ENCODE data around the gene ZNF526. TPM values are rescaled to one million over a fixed set of nuclear protein-coding genes. Genes with fewer than 3 reads are reported as not detected.

The ZNF526 gene
- total and polyA plus RNA-seq, 9 of the 15 experiments (the other 6 are each of a cell fraction or from before 2014, with no cell fraction given): 1.3 to 17.9 (median 6.2) TPM

- TF ChIP-seq KLF6 (CRISPR knock-in tag; IDR thresholded peaks at IDR 0.05; ENCODE audit: borderline replicate concordance): no peak
- no peak for TF ChIP-seq ZZZ3 (IDR thresholded peaks at IDR 0.05)
- 0 out of 2 replicates have a peak, but pooled peaks have one; percentile 57 for TF ChIP-seq GTF2E2 (tag; IDR thresholded peaks at IDR 0.05)
- 0 out of 2 replicates have a peak, but pooled peaks have one; percentile 19 for TF ChIP-seq PHB2 (IDR thresholded peaks at IDR 0.05; ENCODE audit: low read depth)
- TF ChIP-seq U2AF1 (optimal IDR thresholded peaks at IDR 0.05; ENCODE audit: low read depth, low read length): no peak
- TF ChIP-seq SMARCB1 (IDR thresholded peaks at IDR 0.05; ENCODE audit: insufficient read length, low read depth): no peak
- no peak for TF ChIP-seq PTRF (tag; IDR thresholded peaks at IDR 0.05)
- TF ChIP-seq BCLAF1 (IDR thresholded peaks at IDR 0.05; ENCODE audit: borderline replicate concordance in 1 of 2, control insufficient read depth in 1 of 2, low read depth in 2 of 2, low read length in 1 of 2): no peak
- TF ChIP-seq CBX3 (IDR thresholded peaks at IDR 0.05; ENCODE audit: borderline replicate concordance in 1 of 2, low read length in 2 of 2): no peak; a peak in 1 of 3 replicates
- TF ChIP-seq POLR2AphosphoS5 (IDR thresholded peaks at IDR 0.05; ENCODE audit: control insufficient read depth, insufficient read depth, low read depth, low read length): peak; percentile 79; the same call in 1 of the 2 replicates
- no peak for TF ChIP-seq NR0B1 (IDR thresholded peaks at IDR 0.05; ENCODE audit: partially characterized antibody)
- TF ChIP-seq AFF1 (IDR thresholded peaks at IDR 0.05; ENCODE audit: low read depth in 1 of 2, partially characterized antibody in 2 of 2): peak in 1 of 2 experiments; percentile 60
- TF ChIP-seq ARID3A (IDR thresholded peaks at IDR 0.05; ENCODE audit: borderline replicate concordance, low read depth, low read length): no peak
- TF ChIP-seq NBN (IDR thresholded peaks at IDR 0.05; ENCODE audit: low read depth): peak; percentile 39; the same call in 1 of the 2 replicates
These were observed at the start of gene ZNF526 (continued) for GRCh38 chr19:42219812-42220750.

All from K562 (cell line).